Gastrocnemius medialis (tissue), 4 donors: ENCODE measurements around the gene FNDC8.
"Not testable (repeated sequence)": the region's sequence is repeated elsewhere in the genome, so short reads cannot be mapped to it uniquely, and the experiment has no call there.

Source experiments
- CTCF ChIP-seq, 5 experiments: fragments of 450-650 bp in 3 of 5; fragments of 200-600 bp in 2 of 5; sonication (generic) in 2 of 5; IDR thresholded peaks in 4 of 5; conservative IDR thresholded peaks in 1 of 5; 1 replicate in 4 of 5; 2 replicates in 1 of 5; pipeline ENCODE4 v1.5.1; 2016 to 2019; ENCODE audit warnings: antibody characterized with exemption in 5 of 5, mild to moderate bottlenecking in 3 of 5, moderate library complexity in 3 of 5
- POLR2A ChIP-seq, 2 donors: fragments of 450-650 bp; IDR thresholded peaks; one replicate each; pipeline ENCODE4 v1.6.1; 2017; ENCODE audit warnings: antibody characterized with exemption in 2 of 2, mild to moderate bottlenecking in 2 of 2, moderate library complexity in 2 of 2

DNA sequence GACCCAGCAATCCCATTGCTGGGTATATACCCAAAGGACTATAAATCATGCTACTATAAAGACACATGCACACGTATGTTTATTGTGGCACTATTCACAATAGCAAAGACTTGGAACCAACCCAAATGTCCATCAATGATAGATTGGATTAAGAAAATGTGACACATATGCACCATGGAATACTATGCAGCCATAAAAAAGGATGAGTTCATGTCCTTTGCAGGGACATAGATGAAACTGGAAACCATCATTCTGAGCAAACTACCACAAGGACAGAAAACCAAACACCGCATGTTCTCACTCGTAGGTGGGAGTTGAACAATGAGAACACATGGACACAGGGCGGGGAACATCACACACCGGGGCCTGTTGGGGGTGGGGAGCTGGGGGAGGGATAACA lies 58.0 kb downstream of the FNDC8 start:
- not testable (repeated sequence) for TF ChIP-seq POLR2A (IDR thresholded peaks at IDR 0.05); CTCF (IDR thresholded peaks at IDR 0.05 in 4 of 5, conservative IDR thresholded peaks at IDR 0.05 in 1 of 5)
